Nucleus accumbens (tissue), 56 donors: Measurements from ENCODE around the gene CINP.

Source experiments
- DNase-seq, 56 donors: peaks; one replicate each; lab custom pipeline; 2025; lab: John Stamatoyannopoulos, UW

CINP gene

DNA sequence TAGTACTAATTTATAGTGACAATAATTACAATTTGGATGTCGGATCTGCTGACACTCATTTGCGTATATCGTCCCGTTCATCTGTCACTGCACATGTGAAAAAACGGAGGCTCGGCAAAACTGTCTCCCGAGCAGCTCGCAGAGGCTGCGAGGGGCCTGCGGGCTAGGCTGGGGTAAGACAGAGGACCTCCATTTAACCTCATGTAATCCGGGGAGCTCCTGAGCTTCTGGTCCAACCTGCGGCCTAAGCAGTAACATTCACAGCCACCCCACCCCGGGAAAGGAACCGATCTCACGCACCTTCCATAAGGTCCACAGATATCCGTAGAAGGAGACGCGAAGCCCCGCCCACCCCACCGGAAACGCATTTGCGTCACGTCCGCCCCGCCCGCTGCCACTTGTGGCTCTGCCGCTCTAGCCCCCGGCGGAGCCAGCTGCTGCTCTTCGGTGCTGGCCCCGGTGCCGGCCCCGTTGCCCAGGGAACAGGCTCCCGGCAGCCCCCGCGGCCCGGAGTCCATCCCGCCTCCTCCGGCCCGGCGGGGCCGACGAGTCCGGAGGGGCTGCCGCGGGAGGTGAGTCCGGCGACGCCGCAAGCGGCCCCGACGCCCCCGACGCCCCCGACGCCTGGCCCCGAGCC lies at the start of gene CINP, which contains the start of gene TECPR2:
Gene CINP (minus strand): TSS at position 346 of the 637 bp plus-strand sequence. CDS start 39 bp downstream, at position 307.
Gene TECPR2 (plus strand): TSS at position 397 of the 637 bp plus-strand sequence. CDS start 13,781 bp downstream, outside the sequence.
- peak; percentile 75 to 99 (median 96) for DNase-seq

DNA sequence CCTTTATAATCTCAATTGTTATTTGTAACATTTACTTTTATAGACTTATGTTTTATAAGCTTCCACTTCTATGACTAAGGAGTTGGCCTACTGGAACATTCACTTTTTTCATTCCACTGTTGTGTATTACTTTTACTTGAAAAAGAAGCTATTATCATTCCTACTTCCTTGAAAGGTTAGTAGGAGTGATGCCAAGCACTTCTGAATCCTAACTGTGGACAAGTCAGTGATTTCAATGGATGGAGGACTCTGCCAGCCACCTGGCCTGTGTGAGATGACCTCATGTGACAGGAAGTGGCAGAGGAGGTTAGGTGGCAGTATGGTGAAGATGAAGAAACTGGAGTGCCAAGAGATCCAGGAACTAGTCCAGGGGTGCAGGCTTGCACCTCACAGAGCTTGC lies 46.0 kb upstream of the CINP start:
- no peak for DNase-seq

DNA sequence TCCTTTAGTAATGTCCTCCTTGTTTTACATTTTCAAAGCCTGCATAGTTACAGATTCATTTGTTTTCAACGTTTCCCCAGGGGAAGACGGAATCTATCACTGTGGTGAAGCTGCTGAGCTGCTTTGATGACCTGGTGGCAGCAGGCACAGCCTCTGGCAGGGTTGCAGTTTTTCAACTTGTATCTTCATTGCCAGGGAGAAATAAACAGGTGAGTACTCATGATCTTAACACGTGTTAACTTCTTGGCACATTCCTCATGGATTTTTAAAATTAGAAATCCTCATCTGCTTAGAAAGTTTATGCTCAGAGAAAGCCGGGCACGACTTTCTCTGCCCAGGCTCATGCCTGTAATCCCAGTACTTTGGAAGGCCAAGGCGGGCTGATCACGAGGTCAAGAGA lies 44.6 kb upstream of the CINP start:
- DNase-seq: no peak

DNA sequence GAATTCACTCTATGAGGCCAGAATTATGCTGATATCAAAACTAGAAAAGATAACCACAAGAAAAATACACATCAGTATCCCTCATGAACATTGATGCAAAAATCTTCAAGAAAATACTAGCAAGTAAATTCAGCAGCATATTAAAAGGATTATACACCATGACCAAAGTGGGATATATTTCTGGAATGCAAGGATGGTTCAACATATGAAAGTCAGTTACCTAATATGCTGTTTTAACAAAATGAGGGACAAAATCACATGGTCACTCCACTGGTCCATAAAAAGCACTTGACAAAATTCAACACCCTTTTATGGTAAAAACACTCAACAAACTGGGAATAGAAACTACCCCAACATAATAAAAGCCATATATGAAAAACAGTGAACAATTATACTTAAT lies 40.3 kb upstream of the CINP start:
- no peak for DNase-seq

DNA sequence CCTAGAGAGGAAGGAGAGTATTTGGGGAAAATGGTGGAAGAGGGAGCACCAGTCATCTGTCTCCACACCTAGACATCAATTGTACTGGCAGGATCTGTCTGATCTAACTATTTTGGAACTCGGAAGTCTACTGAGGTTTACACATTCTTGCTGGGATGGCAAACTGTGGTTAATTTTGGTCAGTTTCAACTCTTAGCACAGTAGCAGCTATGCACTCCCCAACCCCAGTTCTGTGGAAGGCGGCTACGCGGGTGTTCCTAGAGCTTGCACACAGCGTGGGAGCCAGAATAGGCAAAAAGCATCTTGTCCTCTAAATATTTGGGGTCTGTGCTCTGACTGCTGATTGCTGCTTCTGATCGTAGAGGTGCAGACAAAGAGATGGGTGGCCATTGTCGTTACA lies 33.8 kb upstream of the CINP start:
- DNase-seq: no peak

DNA sequence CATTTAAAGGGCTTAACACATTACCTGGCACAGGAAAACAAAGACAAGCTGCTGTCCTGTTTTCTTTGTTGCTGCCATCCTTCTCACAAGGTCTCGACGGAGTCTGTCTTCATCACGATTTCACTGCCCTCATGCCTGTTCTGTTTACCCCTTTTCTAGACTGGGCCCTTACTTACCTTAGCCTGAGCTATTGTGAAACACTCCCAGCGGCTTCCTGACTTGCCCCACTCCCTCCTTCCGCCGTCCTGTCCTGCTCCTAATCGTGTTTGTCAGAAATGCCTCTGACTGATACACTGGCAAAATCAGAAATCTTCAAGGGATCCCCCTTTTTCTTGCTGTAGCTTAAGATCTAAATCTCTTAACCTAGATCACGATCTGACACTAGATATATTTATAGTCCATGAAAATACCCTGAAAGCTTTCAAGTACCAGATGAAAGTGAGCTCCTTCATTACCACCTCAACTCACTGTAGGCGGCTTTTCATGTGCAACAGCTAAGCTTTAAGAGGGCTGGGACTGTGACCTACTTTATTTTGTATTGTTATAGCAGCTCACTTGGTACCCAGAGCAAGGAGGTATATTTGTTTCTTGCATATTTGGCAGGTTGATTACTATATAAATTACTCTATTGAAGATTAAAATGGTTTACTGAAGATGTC lies 32.2 kb upstream of the CINP start:
- DNase-seq: no peak

DNA sequence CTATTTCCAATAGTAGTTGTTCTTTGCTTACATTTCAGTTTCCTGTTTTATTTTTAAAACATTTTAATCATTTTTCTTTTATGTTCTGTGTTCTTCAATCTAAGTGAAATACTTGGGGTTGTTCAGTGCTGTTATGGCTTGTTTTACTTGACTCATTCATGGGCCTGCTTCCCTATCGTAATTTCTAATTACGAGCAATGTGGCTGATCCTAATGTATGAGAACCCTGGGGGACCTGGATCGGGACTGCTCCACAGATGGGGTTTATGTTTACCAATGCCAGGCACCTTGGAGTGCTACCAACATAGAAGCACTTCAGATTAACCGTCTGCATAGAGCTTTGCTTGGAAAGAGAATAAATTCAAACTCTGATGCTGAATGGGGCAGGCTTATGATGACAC lies 29.8 kb upstream of the CINP start:
- no peak for DNase-seq

DNA sequence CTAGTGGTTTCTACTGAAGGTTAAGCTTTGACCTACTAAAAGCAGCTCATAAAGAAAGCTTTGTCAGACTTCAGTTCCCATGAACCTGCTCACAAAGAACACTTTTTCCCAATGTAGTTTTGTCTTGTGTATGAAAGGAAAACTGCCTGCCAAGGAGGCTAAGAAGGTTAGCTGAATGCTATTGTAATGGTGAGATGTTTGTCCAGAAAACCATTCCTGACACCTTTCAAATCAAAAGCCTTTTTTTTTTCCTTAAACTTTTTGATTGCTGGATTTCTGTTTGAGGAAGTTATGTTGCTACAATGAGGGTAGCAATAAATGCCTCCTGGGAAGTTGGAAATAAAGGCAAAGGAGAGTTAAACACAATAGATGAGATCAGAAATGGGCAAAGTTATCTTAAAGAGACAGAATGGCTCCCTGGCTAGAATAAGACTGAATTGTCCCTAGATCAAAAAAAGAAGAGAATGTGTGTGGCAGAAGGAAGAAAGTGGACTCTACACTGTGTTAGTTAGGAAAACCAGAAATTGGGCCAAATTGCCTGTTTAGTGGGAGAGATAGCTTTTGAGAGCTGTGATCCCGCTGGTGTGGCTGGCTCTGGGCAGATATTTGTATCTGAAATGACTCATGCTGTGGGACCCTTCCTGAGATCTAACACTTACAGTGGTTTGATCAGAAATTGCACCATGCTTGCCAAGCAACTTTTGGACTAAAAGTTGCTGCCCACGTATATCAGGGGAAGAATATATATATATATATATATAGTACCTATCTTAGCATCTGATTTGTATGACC lies 27.6 kb upstream of the CINP start:
- no peak for DNase-seq

DNA sequence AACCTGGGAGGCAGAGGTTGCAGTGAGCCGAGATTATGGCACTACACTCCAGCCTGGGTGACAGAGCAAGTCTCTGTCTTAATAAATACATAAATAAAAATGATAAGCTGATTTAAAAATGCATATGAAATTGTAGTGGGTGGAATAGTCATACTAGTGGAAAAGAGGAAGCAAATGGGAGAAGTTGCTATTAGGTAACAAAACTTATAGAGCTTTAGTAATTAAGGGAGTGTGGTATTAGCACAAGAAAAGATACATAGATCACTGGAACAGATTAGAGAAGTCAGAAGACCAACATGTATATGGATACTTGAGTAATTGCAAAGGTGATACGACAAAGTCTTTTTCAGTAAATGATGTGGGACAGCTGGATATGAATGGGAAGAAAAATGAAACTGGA lies 26.6 kb upstream of the CINP start:
- no peak for DNase-seq

DNA sequence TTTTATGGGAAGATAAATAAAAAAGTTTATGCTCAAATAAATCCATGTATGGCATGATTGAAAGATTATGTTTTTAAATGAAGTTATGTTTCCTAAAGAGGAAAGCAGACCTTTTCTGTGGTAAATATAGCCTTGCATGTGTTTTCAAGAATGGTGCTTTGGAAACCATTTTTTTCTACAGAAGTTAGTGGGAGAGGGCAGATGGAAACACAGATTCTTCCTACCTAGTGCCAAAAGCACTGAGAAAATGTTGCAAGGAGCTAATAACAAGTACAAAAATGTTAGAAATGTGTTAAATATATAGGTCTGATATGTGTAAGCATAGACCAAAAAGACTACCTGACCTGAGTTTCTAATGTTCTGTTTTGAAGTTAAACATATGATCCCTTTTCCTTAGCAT lies 24.4 kb upstream of the CINP start:
- DNase-seq: no peak

DNA sequence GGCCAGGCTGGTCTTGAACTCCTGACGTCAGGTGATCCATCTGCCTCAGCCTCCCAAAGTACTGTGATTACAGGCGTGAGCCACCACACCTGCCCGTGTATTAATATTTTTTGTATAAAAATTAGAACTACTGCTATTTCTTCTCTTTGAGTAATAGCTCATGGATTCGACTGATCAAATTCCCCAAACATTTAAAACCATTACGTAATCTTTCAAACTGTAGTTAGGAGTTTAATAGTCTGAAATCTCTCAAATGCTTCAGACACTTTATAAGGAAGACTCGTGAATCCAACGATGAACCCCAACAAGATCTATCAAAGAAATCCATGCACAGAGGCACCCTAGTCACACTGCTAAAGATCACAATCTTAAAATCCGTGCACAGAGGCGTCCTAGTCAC lies 16.1 kb upstream of the CINP start:
- no peak for DNase-seq

DNA sequence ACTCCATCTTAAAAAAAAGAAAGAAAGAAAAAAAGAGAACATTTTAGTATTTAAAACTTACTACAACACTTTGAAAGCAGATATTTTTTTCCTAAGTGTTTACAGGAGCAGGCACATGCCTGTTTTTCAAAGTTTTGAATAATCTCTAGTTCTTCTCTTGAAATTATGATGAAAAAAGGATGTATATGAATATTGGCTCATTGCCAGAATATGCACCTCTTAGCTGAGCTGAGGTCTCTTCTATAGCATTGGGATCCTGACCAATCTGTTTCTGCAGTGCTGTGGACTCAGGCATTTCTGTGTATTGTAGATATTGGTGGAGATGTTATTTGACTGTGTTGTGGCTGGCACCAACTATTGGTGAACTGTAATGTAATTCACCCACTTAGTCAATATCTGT lies 15.0 kb upstream of the CINP start:
- no peak for DNase-seq

DNA sequence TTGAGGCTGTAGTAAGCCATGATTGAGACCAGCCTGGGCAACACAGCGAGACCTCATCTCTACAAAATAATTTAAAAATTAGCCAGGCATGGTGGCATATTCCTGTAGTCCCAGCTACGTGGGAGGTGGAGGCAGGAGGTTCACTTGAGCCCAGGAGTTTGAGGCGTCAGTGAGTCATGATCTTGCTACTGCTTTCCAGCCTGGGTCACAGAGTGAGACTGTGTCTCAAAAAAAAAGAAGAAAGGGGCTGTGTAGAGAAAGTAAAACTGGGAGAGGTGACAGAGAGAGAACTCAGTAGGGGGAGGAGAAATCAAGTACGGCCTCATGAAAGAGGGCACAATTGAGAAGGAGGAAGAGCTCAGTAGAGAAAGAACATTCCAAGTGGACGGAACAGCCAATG lies 12.4 kb upstream of the CINP start:
- no peak for DNase-seq

DNA sequence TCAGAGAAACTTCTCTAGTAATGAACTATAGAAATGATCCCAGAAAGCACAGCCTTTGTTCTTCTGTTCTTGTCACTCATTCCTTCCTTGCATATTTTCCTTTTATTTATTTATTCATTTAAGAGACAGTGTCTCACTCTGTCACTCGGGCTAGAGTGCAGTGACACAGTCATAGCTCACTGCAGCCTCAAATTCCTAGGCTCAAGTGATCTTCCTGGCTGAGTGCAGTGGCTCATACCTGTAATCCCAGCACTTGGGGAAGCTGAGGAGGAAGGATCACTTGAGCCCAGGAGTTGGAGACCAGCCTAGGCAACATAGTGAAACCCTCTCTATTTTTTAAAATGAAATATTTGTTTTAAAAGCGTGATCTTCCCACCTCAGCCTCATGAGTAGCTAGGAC lies 11.6 kb upstream of the CINP start:
- no peak for DNase-seq

DNA sequence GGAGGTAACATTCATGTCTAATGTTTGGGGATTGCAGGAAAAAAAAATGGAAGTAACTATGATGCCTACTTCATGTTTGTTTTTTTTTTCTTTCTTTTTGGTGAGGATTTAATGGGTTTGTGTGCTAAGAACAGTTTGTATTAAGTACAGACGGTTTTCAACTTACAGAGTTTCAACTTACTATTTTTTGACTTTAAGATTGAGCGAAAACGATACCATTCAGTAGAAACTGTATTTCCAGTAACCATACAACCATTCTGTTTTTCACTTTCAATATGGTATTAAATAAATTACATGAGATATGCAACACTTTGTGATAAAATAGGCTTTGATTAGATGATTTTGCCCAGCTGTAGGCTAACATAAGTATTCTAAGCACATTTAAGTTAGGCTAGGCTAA lies 10.4 kb upstream of the CINP start:
- DNase-seq: no peak

DNA sequence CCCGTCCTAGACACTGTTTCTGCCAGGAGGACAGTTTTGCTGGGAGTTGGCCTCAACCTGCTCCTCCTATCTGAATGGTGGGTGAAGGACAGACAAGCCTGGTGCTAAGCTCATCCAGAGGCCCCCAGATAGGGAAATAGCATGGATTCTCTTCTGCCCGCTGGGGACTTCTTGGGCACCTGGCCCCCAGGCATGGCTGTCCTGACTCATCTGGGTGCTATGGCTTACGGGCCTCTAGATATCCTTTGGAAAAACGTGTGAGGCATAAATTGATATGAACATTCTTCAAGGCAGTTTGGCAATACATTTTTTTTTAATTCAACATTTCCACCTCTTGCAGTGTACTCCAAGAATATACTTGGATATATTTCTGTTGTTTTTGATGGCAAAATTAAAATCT lies 8.7 kb upstream of the CINP start:
- DNase-seq: no peak

DNA sequence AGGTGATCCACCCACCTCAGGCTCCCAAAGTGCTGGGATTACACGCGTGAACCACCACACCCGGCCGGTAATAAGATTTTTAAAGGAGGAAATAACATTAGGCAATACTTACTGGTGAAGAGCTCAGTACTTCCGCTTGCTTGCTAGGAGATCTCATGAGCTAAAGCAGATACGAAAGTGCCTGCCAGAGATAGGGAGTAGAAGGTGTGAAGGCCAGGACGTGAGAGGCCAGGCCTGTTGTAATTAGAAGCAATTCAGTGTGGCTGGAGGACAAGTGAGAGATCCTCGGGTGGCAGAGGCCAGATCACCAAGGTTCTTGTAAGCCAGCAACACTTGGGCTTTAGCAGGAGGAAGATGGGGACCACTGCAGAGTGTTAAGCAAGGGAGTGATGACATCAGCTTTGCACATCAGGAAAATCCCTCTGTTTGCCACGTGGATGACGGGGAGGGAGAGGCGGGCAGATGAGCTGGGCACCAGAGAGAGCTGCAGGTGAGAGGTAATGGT lies 7.7 kb upstream of the CINP start:
- DNase-seq: no peak

DNA sequence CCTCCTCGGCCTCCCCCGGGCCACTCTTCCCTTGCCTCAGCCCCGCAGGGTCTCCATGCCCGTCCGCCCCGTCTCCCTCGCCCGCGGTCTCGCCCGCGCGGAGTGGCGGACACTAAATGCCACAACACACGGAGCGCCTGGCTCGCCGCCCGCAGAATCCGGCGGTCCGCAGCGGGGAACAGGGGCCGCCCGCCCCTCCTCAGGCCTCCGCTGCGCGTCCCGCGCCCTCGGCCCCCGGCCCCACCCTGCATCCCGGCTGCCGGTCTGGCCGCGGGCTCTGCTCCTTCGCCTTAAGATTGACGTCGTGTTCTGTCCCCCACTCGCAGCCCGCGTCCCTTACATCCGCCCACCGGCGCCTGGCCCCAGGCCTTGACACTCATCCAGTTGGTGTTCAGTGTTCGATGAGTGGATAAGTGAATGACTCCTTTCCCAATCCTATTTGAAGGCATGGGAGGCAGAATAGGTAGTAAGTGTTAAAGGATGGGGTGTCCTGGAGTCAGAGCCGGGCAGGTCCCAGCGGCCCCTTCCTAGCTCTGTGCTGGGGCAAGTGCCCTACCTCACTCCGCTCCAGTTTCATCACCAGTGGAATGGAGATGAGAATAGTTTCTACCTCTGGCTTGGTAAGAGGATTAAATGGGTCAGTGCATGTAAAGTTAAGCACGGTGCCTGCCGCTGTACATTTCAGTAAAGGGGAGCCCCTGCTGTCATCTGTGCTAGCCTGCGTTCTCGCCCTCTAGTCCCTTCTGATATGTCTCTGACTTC lies 673 bp upstream of the CINP start:
- DNase-seq: peak in 25 of 56 donors; percentile 45 to 82 (median 60)

DNA sequence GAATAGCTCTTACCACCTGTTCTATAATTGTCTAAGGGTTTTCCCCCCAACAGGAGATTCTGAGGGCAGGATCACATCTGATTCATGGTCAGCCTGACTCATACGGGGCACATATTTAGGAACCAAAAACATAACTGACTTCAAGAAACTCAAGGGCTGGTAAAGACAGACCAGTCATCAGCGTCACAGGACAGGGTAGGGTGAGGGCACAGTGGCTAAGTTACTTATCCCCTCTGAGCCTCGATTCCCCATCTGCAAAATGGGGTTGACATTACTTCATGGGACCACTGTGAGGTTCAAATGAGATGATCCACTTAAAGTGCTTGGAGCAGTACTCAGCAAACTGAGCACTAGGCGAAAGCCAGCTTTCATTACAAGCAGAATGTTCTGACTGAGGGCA lies 606 bp downstream of the CINP start:
- no peak for DNase-seq

DNA sequence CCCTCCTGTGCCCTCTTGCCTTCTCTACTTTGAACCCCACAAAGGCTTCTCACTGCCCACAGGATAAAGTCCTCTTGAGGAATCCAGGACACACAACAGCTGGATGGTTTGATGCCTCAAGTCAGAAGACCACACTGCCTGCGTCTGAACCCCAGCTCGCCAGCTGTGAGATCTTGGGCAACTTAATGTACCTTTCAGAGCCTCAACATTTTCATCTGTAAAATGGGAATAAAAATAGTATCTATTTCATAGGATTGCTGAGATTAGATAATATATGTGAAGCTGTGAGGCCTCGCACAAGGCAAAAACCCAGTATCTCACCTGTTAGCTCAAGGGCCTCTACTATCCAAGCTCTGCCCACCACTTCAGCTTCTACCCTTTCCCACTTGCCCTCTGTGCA lies 2.3 kb downstream of the CINP start:
- DNase-seq: no peak

DNA sequence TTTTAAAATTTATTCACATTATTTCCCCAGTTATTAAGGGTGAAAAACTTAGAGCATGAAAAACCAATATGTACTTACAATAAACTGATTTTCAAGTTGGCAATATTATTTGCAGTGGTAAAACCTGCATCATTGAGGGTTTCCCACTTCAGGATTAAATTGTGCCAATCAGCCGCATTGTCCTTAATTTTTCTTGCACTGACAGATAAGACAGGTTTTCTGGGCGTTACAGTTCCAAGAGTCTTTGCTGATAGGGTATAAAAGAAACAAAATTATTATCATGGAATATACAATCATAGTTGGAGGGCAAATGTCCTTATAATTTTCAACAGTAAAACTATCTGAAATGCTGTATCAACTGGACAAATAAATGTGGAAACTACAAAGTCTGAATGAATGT lies 3.3 kb downstream of the CINP start:
- no peak for DNase-seq
